K562 (cell line): ENCODE results near the gene SLC35F4. TPM values are rescaled to one million over a fixed set of nuclear protein-coding genes. Genes with fewer than 3 reads are reported as not detected.

Experiments
- ATAC-seq: fragments of 200-7000 bp; cut with Tn5 transposase; 3 replicates; pipeline ENCODE4 v1.9.1; 2020; ENCODE audit warnings: moderate library complexity
- BruUV-seq: library from RNA; stranded (reverse); fragments of 400-500 nt; replicated peaks from 2 replicates; lab custom pipeline; 2021; lab: Mats Ljungman, UMichigan
- CTCF ChIA-PET: fragments of 300-600 bp; formaldehyde crosslinking; extraction: SDS; loops from one replicate; lab custom pipeline; 2021; ENCODE audit warnings: low intra/inter-chr PET ratio; lab: Yijun Ruan, JAX
- POLR2A ChIA-PET: fragments of 300-600, 350-650 bp; sonication (Branson Sonifier 250); formaldehyde crosslinking; extraction: SDS; loops from one replicate; lab custom pipeline; 2021; ENCODE audit warnings: antibody characterized with exemption, inconsistent platforms; lab: Yijun Ruan, JAX
- DNase-seq, 4 experiments: peaks; one replicate each; pipeline versions ENCODE4 v3.0.0 to v3.0.0-alpha.2; 2011 to 2018; ENCODE audit warnings: low spot score in 3 of 4, mixed read lengths in 3 of 4; ENCODE audit errors: extremely low read depth in 1 of 4
- FAIRE-seq: peaks from 2 replicates; lab custom pipeline; 2011; peaks lifted over from hg19 to GRCh38; lab: Jason Lieb, UNC
- H2AFZ ChIP-seq: 2 replicates; pipeline ENCODE4 v1.6.0; 2011; ENCODE audit warnings: low read depth, low read length, control low read depth, inconsistent platforms
- H3K27ac ChIP-seq: fragments of 200-600 bp; 3 replicates; pipeline ENCODE4 v1.8.0; 2011; ENCODE audit warnings: low read depth, mild to moderate bottlenecking, control low read depth, inconsistent platforms, low read length, moderate library complexity, mixed read lengths; ENCODE audit errors: extremely low read depth
- H3K27me3 ChIP-seq, 2 experiments: fragments of 300-600 bp in 1 of 2; 2 replicates in 1 of 2; 3 replicates in 1 of 2; pipeline versions ENCODE4 v1.6.0 to v1.8.0; 2011; ENCODE audit warnings: inconsistent platforms in 2 of 2, low read length in 2 of 2, mild to moderate bottlenecking in 1 of 2, mixed read lengths in 1 of 2, moderate library complexity in 1 of 2; ENCODE audit not compliant: control insufficient read depth in 2 of 2, insufficient read depth in 2 of 2
- H3K36me3 ChIP-seq: fragments of 300-600 bp; 3 replicates; pipeline ENCODE4 v1.8.0; 2011; ENCODE audit warnings: mild to moderate bottlenecking, low read length, inconsistent platforms; ENCODE audit not compliant: control insufficient read depth, insufficient read depth
- H3K4me1 ChIP-seq, 2 experiments: fragments of 200-600 bp in 1 of 2; replicated peaks in 1 of 2; 2 replicates in 1 of 2; 3 replicates in 1 of 2; pipeline versions ENCODE4 v1.5.1 to v1.8.0; 2011; ENCODE audit warnings: inconsistent platforms in 2 of 2, low read length in 2 of 2, mild to moderate bottlenecking in 1 of 2, mixed read lengths in 1 of 2, moderate library complexity in 1 of 2; ENCODE audit not compliant: control insufficient read depth in 2 of 2, insufficient read depth in 2 of 2
- H3K4me2 ChIP-seq: 2 replicates; pipeline ENCODE4 v1.6.1; 2011; ENCODE audit warnings: low read length, control low read depth, inconsistent platforms, mixed read lengths; ENCODE audit not compliant: insufficient read depth
- H3K4me3 ChIP-seq: fragments of 200-600 bp; sonication (generic), shearing (Covaris generic); 2 replicates; pipeline ENCODE4 v1.5.1; 2016; ENCODE audit warnings: control low read depth, inconsistent platforms
- H3K79me2 ChIP-seq: fragments of 200-600 bp; 3 replicates; pipeline ENCODE4 v1.8.0; 2011; ENCODE audit warnings: low read length, inconsistent platforms; ENCODE audit not compliant: control insufficient read depth, insufficient read depth
- H3K9ac ChIP-seq, 2 experiments: 2 replicates each; pipeline versions ENCODE4 v1.6.0 to v1.6.1; 2011; ENCODE audit warnings: low read depth in 2 of 2, low read length in 2 of 2, control low read depth in 1 of 2, inconsistent platforms in 1 of 2, mild to moderate bottlenecking in 1 of 2, mixed read lengths in 1 of 2; ENCODE audit not compliant: insufficient read depth in 1 of 2
- H3K9me1 ChIP-seq: one replicate; pipeline ENCODE4 v1.6.0; 2011; ENCODE audit warnings: inconsistent platforms, mild to moderate bottlenecking, low read length, moderate library complexity; ENCODE audit not compliant: control insufficient read depth, insufficient read depth
- H3K9me3 ChIP-seq: replicated peaks from 2 replicates; pipeline ENCODE4 v1.5.1; 2011; ENCODE audit warnings: low read depth, low read length, inconsistent platforms; ENCODE audit not compliant: control insufficient read depth, insufficient read depth
- H4K20me1 ChIP-seq: replicated peaks from 2 replicates; pipeline ENCODE4 v1.6.1; 2011; ENCODE audit warnings: low read length, inconsistent platforms, mixed read lengths; ENCODE audit not compliant: control insufficient read depth, insufficient read depth
- TRIM28 ChIP-seq: fragments of 450-650 bp; IDR thresholded peaks from 2 replicates; pipeline ENCODE4 v1.6.1; 2017
- whole genome bisulfite sequencing: fragments of 100-300 bp; shearing (Covaris generic); methylation state at CpG from one replicate; pipeline ENCODE4 v1.1.6; 2016; ENCODE audit warnings: low coverage, mixed read lengths; ENCODE audit not compliant: insufficient coverage; ENCODE audit errors: missing lambda C conversion rate; 5-methylcytosine and 5-hydroxymethylcytosine counted together
- in situ Hi-C: fragments of 300-500 bp; cut with MboI; formaldehyde crosslinking; loops from 4 replicates; pipeline ENCODE4 v1.15.0; 2018; ENCODE audit warnings: inconsistent platforms, mixed read lengths
- intact Hi-C: fragments of 100-400 bp; cut with micrococcal nuclease; formaldehyde crosslinking; loops from 2 replicates; pipeline ENCODE4 v1.14.2; 2022
- polyA plus RNA-seq, 8 experiments: library from polyadenylated mRNA; depleted of rRNA in 4 of 8; stranded (reverse) in 5 of 8; unstranded in 3 of 8; fragments of >200 nt; fragmentation: Nextera tagmentation in 2 of 8; fragmentation: Illumina TruSeq in 1 of 8; extraction: Ambion mirVana in 2 of 8; extraction: Trizol in 1 of 8; gene quantifications; 2 replicates each; pipeline versions ENCODE4 v1.2.1 to v1.2.3, GENCODE V29; 2011 to 2014; ENCODE audit warnings: inconsistent platforms in 1 of 8, missing spikeins in 1 of 8
- total RNA-seq, 7 experiments: library from RNA; depleted of rRNA in 6 of 7; stranded (reverse); fragments of >200 nt in 6 of 7; fragmentation: Illumina TruSeq in 2 of 7; extraction: Trizol in 2 of 7; gene quantifications; 2 replicates each; pipeline versions ENCODE4 v1.2.1 to v1.2.3, GENCODE V29; 2011 to 2021; ENCODE audit warnings: low replicate concordance in 1 of 7
- TF ChIP-seq, protein P1 (sequence below): fragments of 250-450 bp; sonication (Bioruptor Pico); IDR thresholded peaks from 2 replicates; pipeline ENCODE4 v1.4.0; 2020
- TF ChIP-seq, protein P2 (sequence below): sonication (generic); formaldehyde crosslinking; IDR thresholded peaks from 2 replicates; pipeline ENCODE4 v1.8.1; 2023; ENCODE audit warnings: mild to moderate bottlenecking, missing genetic modification reagents

SLC35F4 gene
- total and polyA plus RNA-seq, 9 of the 15 experiments (the other 6 are each of a cell fraction or from before 2014, with no cell fraction given): 0.01 TPM; not detected in 8

GRCh38 chr14:57576498-57576897 lies 289.4 kb downstream of the SLC35F4 start:
- CTCF ChIA-PET: no interaction called here
- TF ChIP-seq, protein P1, sequence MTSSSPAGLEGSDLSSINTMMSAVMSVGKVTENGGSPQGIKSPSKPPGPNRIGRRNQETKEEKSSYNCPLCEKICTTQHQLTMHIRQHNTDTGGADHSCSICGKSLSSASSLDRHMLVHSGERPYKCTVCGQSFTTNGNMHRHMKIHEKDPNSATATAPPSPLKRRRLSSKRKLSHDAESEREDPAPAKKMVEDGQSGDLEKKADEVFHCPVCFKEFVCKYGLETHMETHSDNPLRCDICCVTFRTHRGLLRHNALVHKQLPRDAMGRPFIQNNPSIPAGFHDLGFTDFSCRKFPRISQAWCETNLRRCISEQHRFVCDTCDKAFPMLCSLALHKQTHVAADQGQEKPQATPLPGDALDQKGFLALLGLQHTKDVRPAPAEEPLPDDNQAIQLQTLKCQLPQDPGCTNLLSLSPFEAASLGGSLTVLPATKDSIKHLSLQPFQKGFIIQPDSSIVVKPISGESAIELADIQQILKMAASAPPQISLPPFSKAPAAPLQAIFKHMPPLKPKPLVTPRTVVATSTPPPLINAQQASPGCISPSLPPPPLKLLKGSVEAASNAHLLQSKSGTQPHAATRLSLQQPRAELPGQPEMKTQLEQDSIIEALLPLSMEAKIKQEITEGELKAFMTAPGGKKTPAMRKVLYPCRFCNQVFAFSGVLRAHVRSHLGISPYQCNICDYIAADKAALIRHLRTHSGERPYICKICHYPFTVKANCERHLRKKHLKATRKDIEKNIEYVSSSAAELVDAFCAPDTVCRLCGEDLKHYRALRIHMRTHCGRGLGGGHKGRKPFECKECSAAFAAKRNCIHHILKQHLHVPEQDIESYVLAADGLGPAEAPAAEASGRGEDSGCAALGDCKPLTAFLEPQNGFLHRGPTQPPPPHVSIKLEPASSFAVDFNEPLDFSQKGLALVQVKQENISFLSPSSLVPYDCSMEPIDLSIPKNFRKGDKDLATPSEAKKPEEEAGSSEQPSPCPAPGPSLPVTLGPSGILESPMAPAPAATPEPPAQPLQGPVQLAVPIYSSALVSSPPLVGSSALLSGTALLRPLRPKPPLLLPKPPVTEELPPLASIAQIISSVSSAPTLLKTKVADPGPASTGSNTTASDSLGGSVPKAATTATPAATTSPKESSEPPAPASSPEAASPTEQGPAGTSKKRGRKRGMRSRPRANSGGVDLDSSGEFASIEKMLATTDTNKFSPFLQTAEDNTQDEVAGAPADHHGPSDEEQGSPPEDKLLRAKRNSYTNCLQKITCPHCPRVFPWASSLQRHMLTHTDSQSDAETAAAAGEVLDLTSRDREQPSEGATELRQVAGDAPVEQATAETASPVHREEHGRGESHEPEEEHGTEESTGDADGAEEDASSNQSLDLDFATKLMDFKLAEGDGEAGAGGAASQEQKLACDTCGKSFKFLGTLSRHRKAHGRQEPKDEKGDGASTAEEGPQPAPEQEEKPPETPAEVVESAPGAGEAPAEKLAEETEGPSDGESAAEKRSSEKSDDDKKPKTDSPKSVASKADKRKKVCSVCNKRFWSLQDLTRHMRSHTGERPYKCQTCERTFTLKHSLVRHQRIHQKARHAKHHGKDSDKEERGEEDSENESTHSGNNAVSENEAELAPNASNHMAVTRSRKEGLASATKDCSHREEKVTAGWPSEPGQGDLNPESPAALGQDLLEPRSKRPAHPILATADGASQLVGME: no peak
- no peak for TF ChIP-seq TRIM28
- TF ChIP-seq, protein P2, sequence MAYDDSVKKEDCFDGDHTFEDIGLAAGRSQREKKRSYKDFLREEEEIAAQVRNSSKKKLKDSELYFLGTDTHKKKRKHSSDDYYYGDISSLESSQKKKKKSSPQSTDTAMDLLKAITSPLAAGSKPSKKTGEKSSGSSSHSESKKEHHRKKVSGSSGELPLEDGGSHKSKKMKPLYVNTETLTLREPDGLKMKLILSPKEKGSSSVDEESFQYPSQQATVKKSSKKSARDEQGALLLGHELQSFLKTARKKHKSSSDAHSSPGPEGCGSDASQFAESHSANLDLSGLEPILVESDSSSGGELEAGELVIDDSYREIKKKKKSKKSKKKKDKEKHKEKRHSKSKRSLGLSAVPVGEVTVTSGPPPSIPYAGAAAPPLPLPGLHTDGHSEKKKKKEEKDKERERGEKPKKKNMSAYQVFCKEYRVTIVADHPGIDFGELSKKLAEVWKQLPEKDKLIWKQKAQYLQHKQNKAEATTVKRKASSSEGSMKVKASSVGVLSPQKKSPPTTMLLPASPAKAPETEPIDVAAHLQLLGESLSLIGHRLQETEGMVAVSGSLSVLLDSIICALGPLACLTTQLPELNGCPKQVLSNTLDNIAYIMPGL (CRISPR knock-in tag): no peak

More at GRCh38 chr14:57576498-57576897, 289.4 kb downstream of the SLC35F4 start:
- no TSS peak for BruUV-seq
- Histone ChIP-seq H3K4me1 (no peaks in the 10 kb centered on the region), H4K20me1 (no peaks in the 10 kb centered on the region), H2AFZ (no peak overlapping the region), H3K36me3 (no peaks in the 10 kb centered on the region), H3K9me3 (no peaks in the 10 kb centered on the region), H3K4me2 (no peak overlapping the region), H3K27ac (no peak overlapping the region), H3K27me3 (no peaks in the 10 kb centered on the region), H3K4me3 (no peak overlapping the region), H3K79me2 (no peaks in the 10 kb centered on the region), H3K9ac (no peak overlapping the region), H3K9me1 (no peaks in the 10 kb centered on the region)
- intact Hi-C loops (no loop called here), in situ Hi-C loops (no loop called here)
- POLR2A ChIA-PET: no interaction called here
- DNase-seq (no peak), ATAC-seq (no peak), FAIRE-seq (no peak)
- no CpG with 5 or more reads among the region's 1 CpG for WGBS
